T-helper 1 cell treated with Interleukin-12 subunit alpha and Interleukin-12 subunit beta and Interleukin-4 antibody, amounts not matched to agents 30 μg/mL and 1 μg/mL, for 36 hours (primary cell): ENCODE results near the gene CALHM6.
A peak's percentile ranks its signal among the peaks of the same experiment; 100 is the strongest.
"Not testable (repeated sequence)": the region's sequence is repeated elsewhere in the genome, so short reads cannot be mapped to it uniquely, and the experiment has no call there.

Experiments
- H3K27ac Mint-ChIP-seq: one replicate; pipeline ENCODE4 v1.8.0; 2021; ENCODE audit warnings: mild to moderate bottlenecking, mixed read lengths
- H3K27me3 Mint-ChIP-seq: one replicate; pipeline ENCODE4 v1.8.0; 2021; ENCODE audit warnings: low read depth, mixed read lengths
- H3K36me3 Mint-ChIP-seq: one replicate; pipeline ENCODE4 v1.8.0; 2021; ENCODE audit warnings: low read depth, mixed read lengths
- H3K4me1 Mint-ChIP-seq: one replicate; pipeline ENCODE4 v1.8.0; 2021; ENCODE audit warnings: low read depth, mixed read lengths
- H3K4me3 Mint-ChIP-seq: one replicate; pipeline ENCODE4 v1.8.0; 2021; ENCODE audit warnings: mild to moderate bottlenecking, moderate library complexity, mixed read lengths
- H3K9me3 Mint-ChIP-seq: one replicate; pipeline ENCODE4 v1.8.0; 2021; ENCODE audit warnings: mixed read lengths

Gene CALHM6

GRCh38 chr6:116476002-116476678 lies 15.0 kb downstream of the CALHM6 start:
- Mint-ChIP-seq H3K9me3 (peaks cover 7% of the 10 kb centered on the region), H3K27me3 (peaks cover 12% of the 10 kb centered on the region), H3K4me1 (peaks cover 29% of the 10 kb centered on the region), H3K27ac (peak overlapping the region; percentile 75), H3K4me3 (peak overlapping the region; percentile 3), H3K36me3 (peaks cover 4% of the 10 kb centered on the region)

GRCh38 chr6:116482780-116483179 lies 21.6 kb downstream of the CALHM6 start:
- no peak overlapping the region for H3K27ac Mint-ChIP-seq
- H3K9me3 Mint-ChIP-seq, result peaks cover 3% of the 10 kb centered on the region
- H3K27me3 Mint-ChIP-seq, result peaks cover 58% of the 10 kb centered on the region
- H3K4me1 Mint-ChIP-seq, result no peaks in the 10 kb centered on the region
- H3K36me3 Mint-ChIP-seq, result no peaks in the 10 kb centered on the region
- H3K4me3 Mint-ChIP-seq, result no peak overlapping the region

GRCh38 chr6:116483616-116484015 lies 22.4 kb downstream of the CALHM6 start:
- no peaks in the 10 kb centered on the region for H3K36me3 Mint-ChIP-seq
- H3K27me3 Mint-ChIP-seq, result peaks cover 57% of the 10 kb centered on the region
- H3K4me3 Mint-ChIP-seq, result no peak overlapping the region
- H3K4me1 Mint-ChIP-seq, result no peaks in the 10 kb centered on the region
- peaks cover 1% of the 10 kb centered on the region for H3K9me3 Mint-ChIP-seq
- H3K27ac Mint-ChIP-seq, result no peak overlapping the region

GRCh38 chr6:116485559-116486184 lies 24.5 kb downstream of the CALHM6 start:
- Mint-ChIP-seq H3K36me3 (peaks cover 1% of the 10 kb centered on the region), H3K4me3 (no peak overlapping the region), H3K27me3 (peaks cover 67% of the 10 kb centered on the region), H3K4me1 (no peaks in the 10 kb centered on the region), H3K27ac (no peak overlapping the region), H3K9me3 (peaks cover 11% of the 10 kb centered on the region)

- Mint-ChIP-seq H3K27ac (no peak overlapping the region), H3K4me1 (no peaks in the 10 kb centered on the region), H3K9me3 (peaks cover 25% of the 10 kb centered on the region), H3K36me3 (peaks cover 1% of the 10 kb centered on the region), H3K27me3 (peaks cover 40% of the 10 kb centered on the region), H3K4me3 (no peak overlapping the region)
These were observed 30.6 kb downstream of the CALHM6 start for GRCh38 chr6:116491610-116492330.

- Mint-ChIP-seq H3K9me3 (peaks cover 25% of the 10 kb centered on the region), H3K4me1 (no peaks in the 10 kb centered on the region), H3K27me3 (peaks cover 38% of the 10 kb centered on the region), H3K36me3 (peaks cover 1% of the 10 kb centered on the region), H3K4me3 (no peak overlapping the region), H3K27ac (no peak overlapping the region)
These were observed 31.3 kb downstream of the CALHM6 start for GRCh38 chr6:116492331-116493067.

GRCh38 chr6:116495161-116495560 lies 34.0 kb downstream of the CALHM6 start:
- H3K36me3 Mint-ChIP-seq, H3K27ac Mint-ChIP-seq, H3K4me3 Mint-ChIP-seq, H3K4me1 Mint-ChIP-seq: not testable (repeated sequence)
- H3K27me3 Mint-ChIP-seq, result peaks cover 41% of the 10 kb centered on the region
- H3K9me3 Mint-ChIP-seq, result peaks cover 19% of the 10 kb centered on the region

- Mint-ChIP-seq H3K27ac (no peak overlapping the region), H3K9me3 (peaks cover 7% of the 10 kb centered on the region), H3K27me3 (peaks cover 28% of the 10 kb centered on the region), H3K4me3 (no peak overlapping the region), H3K36me3 (peaks cover 2% of the 10 kb centered on the region), H3K4me1 (peaks cover 2% of the 10 kb centered on the region)
These were observed 36.0 kb downstream of the CALHM6 start for GRCh38 chr6:116497113-116497676.

GRCh38 chr6:116500969-116501433 lies 39.8 kb downstream of the CALHM6 start:
- peaks cover 46% of the 10 kb centered on the region for H3K27me3 Mint-ChIP-seq
- peaks cover 13% of the 10 kb centered on the region for H3K9me3 Mint-ChIP-seq
- H3K4me3 Mint-ChIP-seq, result no peak overlapping the region
- peaks cover 5% of the 10 kb centered on the region for H3K36me3 Mint-ChIP-seq
- H3K4me1 Mint-ChIP-seq, result peaks cover 2% of the 10 kb centered on the region
- H3K27ac Mint-ChIP-seq, result no peak overlapping the region

- H3K27ac Mint-ChIP-seq, result no peak overlapping the region
- peaks cover 13% of the 10 kb centered on the region for H3K9me3 Mint-ChIP-seq
- peaks cover 3% of the 10 kb centered on the region for H3K36me3 Mint-ChIP-seq
- no peak overlapping the region for H3K4me3 Mint-ChIP-seq
- peaks cover 51% of the 10 kb centered on the region for H3K27me3 Mint-ChIP-seq
- no peaks in the 10 kb centered on the region for H3K4me1 Mint-ChIP-seq
These were observed 46.1 kb downstream of the CALHM6 start for GRCh38 chr6:116507324-116507723.

- no peaks in the 10 kb centered on the region for H3K4me1 Mint-ChIP-seq
- peaks cover 44% of the 10 kb centered on the region for H3K27me3 Mint-ChIP-seq
- peaks cover 6% of the 10 kb centered on the region for H3K9me3 Mint-ChIP-seq
- H3K4me3 Mint-ChIP-seq, result no peak overlapping the region
- no peak overlapping the region for H3K27ac Mint-ChIP-seq
- peaks cover 2% of the 10 kb centered on the region for H3K36me3 Mint-ChIP-seq
These were observed 47.4 kb downstream of the CALHM6 start for GRCh38 chr6:116508527-116508926.

- H3K27ac Mint-ChIP-seq, result no peak within 1 kb of the TSS
- no peaks in the 10 kb centered on the region for H3K4me1 Mint-ChIP-seq
These were observed 50.4 kb downstream of the CALHM6 start, which contains the start of gene CALHM5 for GRCh38 chr6:116511424-116512110. Gene CALHM5 (plus strand): TSS chr6:116511639. CDS start chr6:116511697, 58 bp downstream.

GRCh38 chr6:116512111-116512559 lies 51.0 kb downstream of the CALHM6 start:
- Mint-ChIP-seq H3K36me3 (no peaks in the 10 kb centered on the region), H3K4me3 (no peak overlapping the region), H3K4me1 (no peaks in the 10 kb centered on the region), H3K9me3 (no peaks in the 10 kb centered on the region), H3K27me3 (peaks cover 51% of the 10 kb centered on the region), H3K27ac (no peak overlapping the region)

More at GRCh38 chr6:116511424-116512110, 50.4 kb downstream of the CALHM6 start, which contains the start of gene CALHM5:
- Mint-ChIP-seq H3K4me3 (no peak within 1 kb of the TSS), H3K9me3 (no peaks in the 10 kb centered on the region), H3K36me3 (no peaks in the 10 kb centered on the region), H3K27me3 (peaks cover 47% of the 10 kb centered on the region)
